Loucy (cell line): ENCODE results near the gene PMEL.
"Not testable (repeated sequence)": the region's sequence is repeated elsewhere in the genome, so short reads cannot be mapped to it uniquely, and the experiment has no call there.

Source experiments
- EZH2phosphoT487 ChIP-seq: fragments of 200-600 bp; IDR thresholded peaks from 2 replicates; pipeline ENCODE4 v1.6.1; 2018; ENCODE audit warnings: antibody characterized with exemption, mild to moderate bottlenecking, moderate library complexity, borderline replicate concordance
- TF ChIP-seq, protein P1 (sequence below): fragments of 200-600 bp; sonication (generic); conservative IDR thresholded peaks from 2 replicates; pipeline ENCODE4 v1.5.1; 2014; ENCODE audit warnings: mild to moderate bottlenecking, antibody characterized with exemption, low read length

DNA sequence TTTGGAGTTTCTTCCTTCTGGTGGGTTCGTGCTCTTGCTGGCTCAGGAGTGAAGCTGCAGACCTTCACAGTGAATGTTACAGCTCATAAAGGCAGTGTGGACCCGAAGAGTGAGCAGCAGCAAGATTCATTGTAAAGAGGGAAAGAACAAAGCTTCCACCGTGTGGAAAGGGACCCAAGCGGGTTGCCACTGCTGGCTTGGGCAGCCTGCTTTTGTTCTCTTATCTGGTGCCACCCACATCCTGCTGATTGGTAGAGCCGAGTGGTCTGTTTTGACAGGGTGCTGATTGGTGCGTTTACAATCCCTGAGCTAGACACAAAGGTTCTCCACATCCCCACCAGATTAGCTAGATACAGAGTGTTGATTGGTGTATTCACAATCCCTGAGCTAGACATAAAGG lies 33.7 kb upstream of the PMEL start:
- TF ChIP-seq, protein P1, sequence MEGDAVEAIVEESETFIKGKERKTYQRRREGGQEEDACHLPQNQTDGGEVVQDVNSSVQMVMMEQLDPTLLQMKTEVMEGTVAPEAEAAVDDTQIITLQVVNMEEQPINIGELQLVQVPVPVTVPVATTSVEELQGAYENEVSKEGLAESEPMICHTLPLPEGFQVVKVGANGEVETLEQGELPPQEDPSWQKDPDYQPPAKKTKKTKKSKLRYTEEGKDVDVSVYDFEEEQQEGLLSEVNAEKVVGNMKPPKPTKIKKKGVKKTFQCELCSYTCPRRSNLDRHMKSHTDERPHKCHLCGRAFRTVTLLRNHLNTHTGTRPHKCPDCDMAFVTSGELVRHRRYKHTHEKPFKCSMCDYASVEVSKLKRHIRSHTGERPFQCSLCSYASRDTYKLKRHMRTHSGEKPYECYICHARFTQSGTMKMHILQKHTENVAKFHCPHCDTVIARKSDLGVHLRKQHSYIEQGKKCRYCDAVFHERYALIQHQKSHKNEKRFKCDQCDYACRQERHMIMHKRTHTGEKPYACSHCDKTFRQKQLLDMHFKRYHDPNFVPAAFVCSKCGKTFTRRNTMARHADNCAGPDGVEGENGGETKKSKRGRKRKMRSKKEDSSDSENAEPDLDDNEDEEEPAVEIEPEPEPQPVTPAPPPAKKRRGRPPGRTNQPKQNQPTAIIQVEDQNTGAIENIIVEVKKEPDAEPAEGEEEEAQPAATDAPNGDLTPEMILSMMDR, result not testable (repeated sequence)
- not testable (repeated sequence) for TF ChIP-seq EZH2phosphoT487
